CD4-positive, alpha-beta T cell treated with Interleukin-1 beta for 1 hour (primary cell): ENCODE data around the gene KIFAP3.

Experiments used
- DNase-seq, 2 donors: peaks; one replicate each; pipeline ENCODE4 v3.0.0-alpha.2; 2020 to 2022

The KIFAP3 gene

DNA sequence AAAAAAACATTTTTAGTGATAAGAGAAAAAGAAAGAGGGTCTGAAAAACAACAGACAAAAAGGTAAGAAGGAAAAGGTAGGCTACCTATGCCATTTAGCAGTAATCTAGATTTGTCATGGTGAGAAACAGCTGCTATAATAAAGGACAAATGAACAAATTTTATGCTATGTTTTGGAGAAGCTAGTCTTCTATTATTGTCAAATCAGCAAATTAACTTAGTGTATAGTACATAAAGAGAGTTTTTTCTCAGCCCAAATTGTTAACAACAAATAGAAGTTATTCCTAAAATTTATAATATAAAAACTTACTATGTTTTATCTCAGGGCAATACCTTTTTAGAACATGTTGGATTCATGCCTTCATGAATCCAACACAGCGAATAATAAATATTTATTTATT, 88.7 kb downstream of the KIFAP3 start:
- DNase-seq: no peak

DNA sequence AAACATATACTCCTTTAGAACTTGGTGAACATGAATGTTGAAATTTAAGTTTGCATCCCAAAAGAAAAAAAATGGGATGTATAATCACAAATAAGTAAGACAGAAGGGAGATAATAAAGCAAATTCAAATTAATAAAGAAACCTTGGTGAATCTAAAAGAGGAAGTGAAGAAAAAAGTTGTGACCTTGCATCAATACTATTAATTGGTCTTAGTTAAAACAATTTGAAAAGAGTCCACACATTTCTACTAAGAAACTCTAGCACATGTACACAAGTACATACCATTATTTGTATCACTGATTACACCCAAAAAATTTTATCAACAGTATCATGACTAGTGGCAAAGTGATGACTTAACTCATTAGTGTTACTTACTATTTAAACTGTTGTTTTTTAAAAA, 100.4 kb downstream of the KIFAP3 start:
- no peak for DNase-seq

DNA sequence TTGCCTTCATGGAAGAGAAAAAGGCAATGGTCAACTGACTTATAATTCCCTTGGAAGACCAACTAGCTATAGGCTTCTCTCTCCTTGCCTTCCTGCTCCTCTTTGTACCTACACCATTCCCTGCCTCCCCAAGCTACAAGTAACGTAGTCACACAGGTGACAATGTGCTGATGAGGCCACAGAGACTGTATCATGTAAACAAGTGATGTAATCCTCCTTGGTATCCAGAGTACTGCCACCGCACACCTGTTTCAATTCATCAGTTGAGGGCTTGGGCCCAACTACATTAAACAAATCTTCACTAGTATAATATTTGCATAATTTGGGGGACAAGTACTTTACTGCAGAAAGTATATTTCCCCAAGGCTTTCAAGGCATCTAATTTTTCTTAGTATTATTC, 104.4 kb downstream of the KIFAP3 start:
- no peak for DNase-seq

DNA sequence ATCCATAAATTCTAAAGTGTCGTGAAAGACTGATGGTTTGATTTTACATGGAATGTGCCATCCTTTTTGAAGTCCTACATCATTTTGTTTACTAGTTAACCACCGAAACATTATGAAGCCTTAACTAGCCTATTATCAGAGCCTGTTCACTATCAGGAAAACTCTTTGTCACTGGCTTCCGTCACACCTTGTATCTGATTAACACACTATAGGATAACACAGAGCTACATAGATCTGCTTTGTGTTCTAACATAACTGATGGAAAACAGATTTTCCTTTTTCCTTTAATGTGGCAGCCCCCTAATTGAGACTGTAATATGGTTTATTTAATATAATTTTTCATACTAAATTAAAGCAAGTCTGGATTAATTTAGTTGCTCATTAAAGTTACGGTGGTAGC, 106.3 kb downstream of the KIFAP3 start:
- no peak for DNase-seq

DNA sequence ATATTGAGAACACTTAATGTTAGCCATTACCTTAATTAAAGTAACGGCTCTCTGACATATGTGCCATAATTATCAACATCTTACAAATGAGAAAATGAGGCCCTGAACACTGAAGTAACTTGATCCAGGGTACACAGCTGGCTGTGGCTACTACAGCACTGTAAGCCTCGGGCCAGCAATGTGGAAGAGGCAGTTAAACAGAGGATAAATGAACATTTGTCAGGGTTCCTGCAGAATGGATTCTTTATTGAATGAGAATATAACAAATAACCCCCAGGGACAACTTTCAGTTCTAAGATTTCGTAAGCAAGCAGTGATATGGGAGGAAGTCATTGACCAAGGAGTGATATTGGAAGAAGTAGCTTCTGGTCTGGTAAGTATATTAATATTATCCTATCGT, 110.3 kb downstream of the KIFAP3 start:
- no peak for DNase-seq

DNA sequence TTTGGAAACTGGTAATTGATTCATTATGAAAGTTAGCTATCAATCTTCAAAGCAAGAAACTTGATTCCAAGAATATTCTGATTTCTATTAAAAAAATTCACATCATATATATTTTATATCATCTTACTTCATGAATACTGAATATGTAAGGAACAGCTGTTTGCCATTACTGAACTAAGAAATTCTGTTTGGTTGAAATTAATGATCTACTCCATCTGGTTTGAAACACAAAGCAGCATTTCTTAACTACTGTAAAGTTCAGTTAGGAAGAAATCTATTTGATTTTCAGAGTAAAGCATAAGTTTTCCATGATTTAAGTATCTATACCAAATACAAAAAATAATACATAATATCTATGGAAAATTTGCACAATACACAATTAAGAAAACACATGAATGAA, 114.8 kb downstream of the KIFAP3 start:
- no peak for DNase-seq

DNA sequence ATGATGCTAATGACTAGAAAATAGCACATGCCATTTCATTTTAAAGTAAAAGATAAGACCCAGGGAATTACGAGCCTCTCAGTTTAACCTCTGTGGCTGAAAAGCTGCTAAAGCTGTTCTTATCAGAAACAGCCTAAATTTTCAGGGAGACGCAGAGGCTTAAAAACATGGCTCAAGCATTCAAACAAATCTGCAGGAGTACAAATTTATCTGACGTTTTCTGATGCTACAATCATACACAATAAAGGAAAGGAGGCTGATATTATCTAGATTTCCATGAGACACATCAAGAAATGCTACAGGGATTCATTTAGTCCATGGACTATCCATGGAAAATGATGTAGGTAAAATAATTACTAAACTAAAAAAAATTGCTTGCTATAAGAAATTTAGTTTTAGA, 115.5 kb downstream of the KIFAP3 start:
- DNase-seq: no peak

DNA sequence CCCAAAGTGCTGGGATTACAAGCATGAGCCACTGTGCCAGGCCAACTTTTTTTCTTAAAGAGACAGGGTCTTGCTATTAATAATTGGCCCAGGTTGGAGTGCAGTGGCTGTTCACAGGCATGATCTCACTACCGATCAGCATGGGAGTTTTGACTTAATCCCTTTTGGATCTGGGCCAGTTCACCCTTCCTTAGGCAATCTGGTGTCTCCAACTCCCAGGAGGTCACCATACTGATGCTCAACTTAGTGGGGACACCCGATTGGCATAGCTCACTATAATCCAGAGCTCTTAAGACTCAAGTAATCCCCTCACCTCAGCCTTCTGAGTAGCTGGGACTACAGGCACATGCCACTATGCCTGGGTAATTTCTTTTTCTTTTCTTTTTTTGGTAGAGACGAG, 116.6 kb downstream of the KIFAP3 start:
- no peak for DNase-seq

DNA sequence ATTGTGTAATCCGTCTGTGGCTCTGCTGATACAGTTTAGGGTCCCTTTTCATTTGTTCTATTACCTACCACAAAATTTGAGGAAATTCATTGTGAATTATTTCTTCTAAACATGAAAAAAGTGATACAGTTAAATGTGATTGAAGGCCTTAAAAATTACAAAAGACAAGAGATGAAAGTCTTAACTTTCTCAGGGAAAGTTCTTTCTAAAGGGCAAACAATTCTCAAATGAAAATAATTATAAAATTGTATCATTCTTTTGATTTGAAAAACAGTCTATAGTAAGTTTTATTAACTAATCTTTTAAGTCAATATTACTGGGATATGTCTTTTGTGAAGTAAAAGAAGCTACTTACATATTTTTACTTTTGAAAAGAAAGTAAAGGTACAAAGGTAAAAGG, 123.4 kb downstream of the KIFAP3 start:
- no peak for DNase-seq

DNA sequence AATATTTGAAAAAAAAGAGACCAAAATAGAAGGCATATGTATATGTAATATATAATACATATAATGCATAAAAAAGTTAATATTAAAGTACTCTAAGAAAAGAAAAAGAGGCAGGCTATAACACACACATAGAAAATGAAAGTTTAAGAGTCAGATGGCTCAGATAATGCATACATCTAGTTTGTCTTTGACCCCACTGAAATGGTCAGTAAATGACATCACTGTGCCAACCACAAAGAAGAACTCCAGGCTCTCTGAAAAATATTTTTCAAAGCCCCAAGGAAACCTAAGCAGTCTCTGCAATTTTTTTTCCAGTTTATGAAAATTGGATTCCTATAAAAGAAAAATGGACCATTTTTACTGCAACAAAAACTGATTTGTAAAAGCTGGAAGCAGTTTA, 125.4 kb downstream of the KIFAP3 start:
- no peak for DNase-seq

DNA sequence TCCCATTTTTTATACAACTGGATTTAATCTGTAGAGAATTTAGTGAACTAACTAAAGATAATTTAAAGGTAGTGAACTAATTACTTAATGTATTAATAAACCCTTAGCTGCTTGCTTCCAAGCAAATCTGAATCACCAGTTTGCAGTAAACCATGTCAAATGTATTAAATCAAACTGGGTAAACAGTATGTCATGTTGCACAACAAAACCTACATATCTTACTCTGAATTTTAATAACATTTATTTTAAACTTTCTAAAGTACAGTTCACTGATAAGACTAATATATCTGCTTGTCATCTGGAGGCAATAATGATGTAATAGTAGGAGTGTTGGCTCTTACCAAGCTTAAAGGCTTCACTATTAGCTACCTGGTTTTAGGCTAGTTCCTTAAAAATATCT, 128.3 kb downstream of the KIFAP3 start:
- no peak for DNase-seq

DNA sequence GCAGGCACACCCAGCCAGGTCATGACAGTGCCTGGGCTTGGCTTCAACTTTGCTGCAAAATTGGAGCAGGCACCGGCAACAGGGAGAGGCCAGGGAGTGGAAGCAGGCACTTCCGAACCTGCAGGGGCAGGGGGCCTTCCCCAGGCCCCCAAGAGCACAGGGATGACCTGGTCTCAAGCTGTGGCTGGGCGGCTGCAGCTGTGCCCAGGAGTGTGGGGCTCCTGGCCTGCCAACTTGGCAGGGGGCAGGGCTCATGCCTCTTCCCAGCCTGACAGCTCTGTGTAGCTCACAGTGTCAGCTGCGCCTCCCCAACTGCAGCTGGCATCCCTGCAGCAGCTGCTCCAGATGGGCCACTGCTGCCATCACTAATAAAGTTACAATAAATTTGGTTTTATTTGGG, 129.3 kb downstream of the KIFAP3 start:
- no peak for DNase-seq

DNA sequence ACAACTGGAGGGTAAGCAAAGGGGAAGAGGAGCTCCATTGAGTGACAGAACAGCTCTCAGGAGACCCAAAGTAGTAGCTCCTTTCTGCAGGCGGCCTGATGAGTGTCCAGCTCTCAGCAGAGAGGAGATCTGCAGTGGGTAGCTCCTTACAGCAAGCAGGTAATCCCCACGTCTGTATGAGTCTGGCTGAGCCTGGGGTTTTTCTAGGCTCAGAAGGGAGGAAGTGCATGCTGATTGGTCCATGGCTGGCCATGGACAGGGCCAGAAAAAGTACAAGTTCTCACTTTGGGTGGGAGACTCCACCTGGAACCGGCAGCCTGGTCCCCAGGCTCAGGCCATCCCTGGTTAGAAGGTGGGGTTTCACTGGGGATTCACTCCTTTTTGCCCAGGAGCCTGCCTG, 129.9 kb downstream of the KIFAP3 start:
- DNase-seq: no peak

DNA sequence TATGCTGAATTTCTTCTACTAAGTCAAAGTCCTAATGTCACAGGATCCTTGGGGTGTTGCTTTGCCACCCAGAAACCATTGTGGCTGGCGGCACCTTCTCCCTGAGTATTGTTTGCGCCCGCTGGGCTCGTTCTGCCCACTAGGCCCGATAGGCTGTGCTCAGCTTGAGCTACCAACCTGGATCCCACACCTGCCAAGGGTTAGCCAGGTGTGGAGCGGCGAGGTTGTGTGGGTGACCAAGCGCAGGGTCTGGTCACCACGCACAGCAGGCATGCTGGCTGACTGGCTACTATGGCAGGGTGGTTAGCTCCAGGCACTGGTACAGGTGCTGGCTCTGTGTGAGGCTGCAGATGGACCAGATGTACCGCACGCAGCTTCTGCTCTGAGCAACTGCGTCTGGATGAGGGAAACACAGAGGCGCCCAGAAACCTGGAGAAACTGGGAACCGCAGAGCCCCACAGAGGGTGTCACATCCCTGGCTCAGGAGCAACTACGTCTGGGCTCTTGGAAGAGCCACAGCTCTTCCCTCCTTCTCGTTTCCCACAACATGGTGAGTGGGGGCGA, 130.4 kb downstream of the KIFAP3 start:
- DNase-seq: no peak

DNA sequence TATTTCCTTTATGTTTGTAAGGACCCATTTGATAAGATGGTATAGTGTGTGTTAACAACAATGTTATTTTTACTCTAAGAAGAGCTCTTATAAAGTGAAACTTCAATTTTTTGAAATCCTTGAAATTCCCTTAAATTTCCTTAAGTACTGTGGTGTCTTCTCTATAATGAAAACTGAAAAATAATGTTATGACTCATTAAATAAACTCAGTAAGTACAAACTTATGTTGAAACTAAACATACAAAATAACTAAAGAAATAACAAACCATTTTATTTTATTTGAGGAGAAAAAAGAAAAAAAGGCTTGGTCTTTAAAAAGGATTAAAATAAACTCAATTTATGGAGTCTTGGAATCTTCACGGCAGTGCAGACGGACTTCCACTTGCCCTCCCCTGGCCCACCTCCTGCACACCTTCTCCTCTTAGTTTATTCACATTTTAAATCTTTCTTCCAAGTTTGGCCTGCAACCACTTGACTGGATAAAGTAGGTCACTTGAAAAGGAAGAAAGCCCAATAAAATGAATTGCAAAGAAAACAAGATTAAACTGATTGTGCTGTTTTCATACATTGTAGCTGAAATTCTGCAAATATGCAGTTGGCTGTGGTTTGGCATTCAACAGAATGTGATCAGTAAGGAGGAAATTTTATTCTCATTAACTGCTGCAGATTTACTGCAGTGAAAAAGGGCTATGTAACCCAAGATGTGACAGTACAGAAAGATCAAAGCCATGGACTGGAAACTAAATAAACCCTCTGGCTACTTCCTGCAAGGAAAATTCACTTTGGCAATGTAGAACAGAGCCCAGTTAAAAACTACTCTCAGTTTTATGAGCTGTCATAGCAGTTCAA, 132.3 kb downstream of the KIFAP3 start:
- DNase-seq: no peak

DNA sequence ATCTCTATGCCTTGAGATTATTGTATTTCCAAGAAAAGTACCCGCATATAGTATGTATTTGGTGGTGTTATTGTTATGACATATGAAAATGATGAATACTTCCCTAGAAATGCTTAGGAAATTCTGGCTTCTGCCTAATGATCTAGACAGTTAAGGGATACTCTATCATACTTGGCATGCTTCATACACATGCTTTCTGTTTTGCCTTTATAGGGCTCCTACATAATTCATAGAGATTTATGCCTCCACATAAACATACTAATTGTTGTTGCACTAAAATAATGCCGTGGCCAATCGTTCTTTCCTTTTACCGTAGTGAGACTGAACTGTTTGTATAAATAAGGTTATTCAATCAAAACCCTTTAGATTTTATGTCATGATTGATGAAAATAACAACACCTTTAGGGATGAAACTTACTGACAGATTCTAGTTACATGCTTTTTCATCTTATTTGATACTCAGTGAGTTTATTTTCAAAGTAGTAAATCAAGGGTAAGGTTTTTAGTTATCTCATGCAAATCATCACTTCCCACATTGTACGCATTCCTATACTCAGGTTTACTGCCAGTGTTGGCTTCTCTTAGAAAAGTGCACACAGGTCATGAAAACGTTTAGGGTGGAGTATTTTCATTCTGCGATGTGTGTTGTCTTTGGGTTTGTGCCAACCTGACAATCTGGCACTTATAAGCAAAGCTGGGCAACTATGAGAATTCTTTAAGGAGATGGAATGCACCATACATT, 140.3 kb downstream of the KIFAP3 start:
- no peak for DNase-seq

DNA sequence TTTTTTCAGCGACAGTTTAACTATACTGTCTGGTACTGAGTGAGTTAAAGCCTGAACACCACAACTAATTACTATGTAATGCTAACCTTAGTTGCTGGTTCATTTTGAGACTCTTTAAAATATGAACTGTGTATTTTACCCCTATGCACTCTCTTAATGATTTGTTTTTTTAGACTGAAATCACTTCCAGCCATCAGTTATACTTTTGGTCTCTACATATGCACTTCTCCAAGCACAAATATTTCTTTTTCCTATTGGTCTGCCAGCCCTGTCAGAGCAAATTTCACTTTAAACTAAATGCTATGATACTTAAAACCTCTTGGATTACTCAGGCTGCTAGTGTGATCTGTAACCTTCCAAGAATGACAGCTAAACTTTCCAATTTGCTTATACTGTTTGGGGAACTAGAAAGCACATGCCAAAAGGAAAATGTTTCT, 142.7 kb downstream of the KIFAP3 start:
- no peak for DNase-seq

DNA sequence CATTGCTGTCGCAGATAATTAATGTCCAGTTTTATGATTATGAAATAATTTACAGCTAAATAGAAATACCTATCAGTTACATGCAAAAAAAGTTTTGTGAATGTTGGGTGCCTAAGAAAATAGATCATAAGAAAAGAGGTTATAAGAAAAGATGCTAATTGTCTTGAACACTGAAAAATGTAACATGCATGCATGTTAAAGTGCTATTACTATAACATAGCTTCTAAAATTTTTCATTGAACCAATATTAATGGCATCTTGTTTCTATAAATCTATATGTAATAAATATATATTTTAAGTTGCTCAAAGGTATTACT, 145.3 kb downstream of the KIFAP3 start:
- DNase-seq: no peak

DNA sequence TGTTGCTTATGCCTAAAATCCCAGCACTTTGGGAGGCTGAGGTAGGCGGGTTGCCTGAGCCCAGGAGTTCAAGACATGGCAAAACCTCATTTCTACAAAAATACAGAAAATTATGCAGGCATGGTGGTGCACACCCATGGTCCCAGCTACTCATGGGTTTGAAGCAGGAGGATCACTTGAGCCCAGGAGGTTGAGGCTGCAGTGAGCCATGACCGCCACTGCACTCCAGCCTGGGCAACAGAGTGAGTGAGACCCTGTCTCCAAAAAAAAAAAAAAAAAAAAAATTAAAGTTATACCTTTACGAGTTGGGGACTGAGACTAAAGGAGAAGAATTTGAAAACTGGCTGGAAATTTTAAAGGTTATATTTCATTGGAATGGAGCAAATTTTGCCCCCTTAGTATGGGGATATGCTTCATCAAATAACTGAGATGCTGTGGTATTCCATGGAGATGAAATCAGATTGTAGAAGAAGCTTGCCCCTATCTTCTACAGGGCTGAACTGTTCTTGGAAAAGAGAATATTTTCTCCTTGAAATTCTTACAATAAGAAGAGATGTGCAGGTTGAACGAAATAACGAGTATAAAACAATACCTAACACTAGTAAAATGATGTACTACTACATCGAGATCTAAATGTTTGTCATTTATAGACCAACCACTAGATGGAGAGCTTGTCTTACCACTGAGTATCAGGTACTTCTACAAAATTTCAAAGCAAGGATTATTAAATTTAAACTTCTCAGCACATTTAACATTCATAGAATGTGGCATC, 145.9 kb downstream of the KIFAP3 start:
- peak in 1 of 2 donors; percentile 50 for DNase-seq

DNA sequence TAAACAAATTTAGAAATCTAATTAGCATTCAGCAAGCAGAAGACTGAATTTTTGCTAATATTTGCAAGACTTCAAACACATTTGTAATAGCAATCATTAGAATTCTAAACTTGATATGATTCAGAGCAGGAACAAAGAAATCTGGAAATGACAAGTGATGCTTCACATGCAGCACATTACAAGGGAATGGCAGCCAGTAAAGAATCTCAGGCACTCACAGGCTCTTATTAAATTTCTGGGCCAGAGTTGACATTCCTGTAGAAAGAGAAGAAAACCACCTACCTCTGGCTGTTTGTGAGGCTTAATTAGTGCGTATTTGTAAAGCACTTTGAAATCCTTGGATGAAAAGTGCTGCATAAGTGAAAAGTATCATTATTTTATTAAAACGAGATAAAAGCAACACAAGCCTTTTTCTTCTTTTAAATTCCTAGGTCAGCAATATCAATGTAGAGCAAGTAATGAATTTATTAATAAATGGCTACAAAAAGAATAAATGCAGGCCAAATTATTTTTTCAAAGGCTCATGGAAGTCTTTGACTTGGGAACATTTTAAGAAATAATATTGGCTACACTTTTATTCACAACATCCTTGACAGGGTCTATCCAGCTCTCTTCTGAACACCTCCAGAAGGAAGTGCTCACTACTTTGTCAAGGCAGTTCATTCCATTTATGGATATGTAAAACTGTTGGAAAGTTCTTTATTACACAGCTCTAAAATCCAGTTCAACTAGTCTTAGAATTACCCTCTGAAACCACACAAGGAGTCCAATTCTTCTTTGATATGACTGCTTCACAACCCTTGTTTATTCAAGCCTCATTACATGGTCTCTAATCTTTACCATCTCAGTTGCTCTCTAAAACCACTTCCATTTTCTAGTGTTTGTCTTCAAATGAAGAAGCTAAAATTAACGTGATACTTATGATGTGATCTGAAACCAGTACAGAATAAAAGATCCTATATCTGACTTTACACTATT, 148.7 kb downstream of the KIFAP3 start:
- peak in 1 of 2 donors; percentile 8 for DNase-seq

DNA sequence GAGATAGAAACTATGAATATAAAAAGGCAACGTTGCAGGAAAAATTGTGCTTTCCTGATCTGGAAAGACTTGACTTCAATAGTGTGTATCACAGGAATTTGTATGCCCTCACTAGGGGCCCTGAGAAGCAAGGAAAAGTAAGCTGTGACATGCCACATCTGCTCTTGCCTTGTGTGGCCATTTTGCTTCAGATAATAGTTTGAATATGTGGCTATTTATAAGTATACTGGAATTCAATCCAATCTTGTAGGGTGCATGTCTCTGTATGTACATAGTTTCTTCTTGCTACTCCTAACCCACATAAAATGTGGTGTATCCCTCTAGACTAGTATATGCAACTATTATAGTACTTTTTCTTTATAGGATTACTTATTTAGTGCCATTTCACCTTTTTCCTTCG, 149.7 kb downstream of the KIFAP3 start:
- DNase-seq: no peak

DNA sequence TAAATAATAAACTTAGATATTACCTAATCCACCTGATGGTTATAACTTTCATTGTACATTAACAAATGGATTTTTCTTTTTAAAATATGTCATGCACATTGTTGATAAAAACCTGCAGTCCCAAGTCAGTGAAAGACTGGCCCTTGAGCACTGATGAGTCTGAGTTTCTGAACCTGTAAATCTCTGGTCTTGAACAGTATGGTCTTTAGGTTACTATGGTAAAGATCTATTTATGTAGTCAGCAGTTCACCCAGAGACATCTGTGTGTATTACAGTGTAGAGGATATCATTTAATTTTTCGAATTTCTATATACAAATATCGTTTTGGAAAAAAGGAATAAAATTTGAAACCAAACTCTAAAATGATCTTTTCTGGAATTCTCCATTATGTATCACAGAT, 150.4 kb downstream of the KIFAP3 start:
- no peak for DNase-seq
